ENCODE data around the gene PDLIM1. TPM values are rescaled to one million over a fixed set of nuclear protein-coding genes. Genes with fewer than 3 reads are reported as not detected.
A peak's percentile ranks its signal among the peaks of the same experiment; 100 is the strongest.

PDLIM1 gene
- total and polyA plus RNA-seq, 9 of the 15 experiments (the other 6 are each of a cell fraction or from before 2014, with no cell fraction given) = 19.8 to 164 (median 39.1) TPM

DNA sequence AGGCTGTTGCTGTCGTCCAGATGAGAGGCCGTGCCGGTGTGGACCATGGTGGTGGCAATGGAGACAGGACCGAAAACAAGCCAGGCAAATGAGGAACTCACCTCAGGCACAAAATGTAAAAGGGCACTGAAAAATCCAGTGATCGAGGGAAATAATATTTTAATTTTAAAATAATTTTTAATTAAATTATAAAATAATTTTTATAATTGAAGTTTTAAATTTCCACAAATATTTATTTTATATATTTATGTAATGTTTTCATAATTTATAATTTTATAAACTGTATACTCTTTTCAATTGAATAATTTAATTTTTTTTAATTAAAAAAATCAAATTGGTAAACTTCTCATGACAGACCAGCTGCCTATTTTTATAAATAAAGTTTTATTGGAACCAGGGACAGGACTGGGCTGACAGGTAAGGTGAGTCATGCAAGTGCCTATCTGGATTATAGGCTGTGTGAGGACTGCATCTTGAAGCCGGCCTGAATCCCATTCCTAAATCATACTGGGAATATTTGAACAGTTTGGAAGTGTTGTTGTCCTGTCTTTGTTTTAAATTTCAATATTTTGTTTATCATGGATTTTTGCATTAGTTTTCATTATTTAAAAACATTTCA, 81.2 kb downstream of the PDLIM1 start:
- Histone ChIP-seq H3K4me3 (no peak overlapping the region), H3K79me2 (ENCODE audit: control insufficient read depth, insufficient read depth, low read length) (no peaks in the 10 kb centered on the region), H3K27ac (ENCODE audit: extremely low read depth, low read depth, low read length) (no peak overlapping the region), H3K27me3 (ENCODE audit: control insufficient read depth in 2 of 2, insufficient read depth in 2 of 2, low read length in 2 of 2) (no peaks in the 10 kb centered on the region; a peak in 1 of 5 replicates), H3K9ac (ENCODE audit: insufficient read depth in 1 of 2, low read depth in 2 of 2, low read length in 2 of 2) (no peak overlapping the region), H3K4me2 (ENCODE audit: insufficient read depth, low read length) (no peak overlapping the region), H3K4me1 (replicated peaks in 1 of 2; ENCODE audit: control insufficient read depth in 2 of 2, insufficient read depth in 2 of 2, low read length in 2 of 2) (no peaks in the 10 kb centered on the region; a peak in 1 of 5 replicates), H2AFZ (ENCODE audit: low read depth, low read length) (no peak overlapping the region), H3K9me3 (replicated peaks; ENCODE audit: control insufficient read depth, insufficient read depth, low read depth, low read length) (no peaks in the 10 kb centered on the region), H4K20me1 (replicated peaks; ENCODE audit: control insufficient read depth, insufficient read depth, low read length) (no peaks in the 10 kb centered on the region), H3K9me1 (ENCODE audit: control insufficient read depth, insufficient read depth, low read length) (no peaks in the 10 kb centered on the region), H3K36me3 (ENCODE audit: control insufficient read depth, insufficient read depth, low read length) (no peaks in the 10 kb centered on the region)
- intact Hi-C loops (cut with micrococcal nuclease) (no loop called here), in situ Hi-C loops (cut with MboI) (no loop called here)
- 38% methylated on average over 6 of the region's 6 CpGs for WGBS (ENCODE audit: insufficient coverage, low coverage, missing lambda C conversion rate)
- FAIRE-seq (no peak), DNase-seq (ENCODE audit: extremely low read depth in 1 of 4, low spot score in 3 of 4) (no peak), ATAC-seq (no peak)
- no TSS peak for BruUV-seq (replicated peaks)
- ChIA-PET CTCF (ENCODE audit: low intra/inter-chr PET ratio) (interaction anchor here (1.3 kb wide), 1 partner anchor 33 kb away, joined by 5 read pairs; no protein-coding TSS in a partner anchor), POLR2A (interaction anchor here (0.7 kb wide), 1 partner anchor 18 kb away, joined by 3 read pairs; no protein-coding TSS in a partner anchor)
- no peak for TF ChIP-seq RBBP5 (IDR thresholded peaks at IDR 0.05; ENCODE audit: borderline replicate concordance, insufficient read depth, low read length, poor library complexity, severe bottlenecking)
- TF ChIP-seq, protein P1, sequence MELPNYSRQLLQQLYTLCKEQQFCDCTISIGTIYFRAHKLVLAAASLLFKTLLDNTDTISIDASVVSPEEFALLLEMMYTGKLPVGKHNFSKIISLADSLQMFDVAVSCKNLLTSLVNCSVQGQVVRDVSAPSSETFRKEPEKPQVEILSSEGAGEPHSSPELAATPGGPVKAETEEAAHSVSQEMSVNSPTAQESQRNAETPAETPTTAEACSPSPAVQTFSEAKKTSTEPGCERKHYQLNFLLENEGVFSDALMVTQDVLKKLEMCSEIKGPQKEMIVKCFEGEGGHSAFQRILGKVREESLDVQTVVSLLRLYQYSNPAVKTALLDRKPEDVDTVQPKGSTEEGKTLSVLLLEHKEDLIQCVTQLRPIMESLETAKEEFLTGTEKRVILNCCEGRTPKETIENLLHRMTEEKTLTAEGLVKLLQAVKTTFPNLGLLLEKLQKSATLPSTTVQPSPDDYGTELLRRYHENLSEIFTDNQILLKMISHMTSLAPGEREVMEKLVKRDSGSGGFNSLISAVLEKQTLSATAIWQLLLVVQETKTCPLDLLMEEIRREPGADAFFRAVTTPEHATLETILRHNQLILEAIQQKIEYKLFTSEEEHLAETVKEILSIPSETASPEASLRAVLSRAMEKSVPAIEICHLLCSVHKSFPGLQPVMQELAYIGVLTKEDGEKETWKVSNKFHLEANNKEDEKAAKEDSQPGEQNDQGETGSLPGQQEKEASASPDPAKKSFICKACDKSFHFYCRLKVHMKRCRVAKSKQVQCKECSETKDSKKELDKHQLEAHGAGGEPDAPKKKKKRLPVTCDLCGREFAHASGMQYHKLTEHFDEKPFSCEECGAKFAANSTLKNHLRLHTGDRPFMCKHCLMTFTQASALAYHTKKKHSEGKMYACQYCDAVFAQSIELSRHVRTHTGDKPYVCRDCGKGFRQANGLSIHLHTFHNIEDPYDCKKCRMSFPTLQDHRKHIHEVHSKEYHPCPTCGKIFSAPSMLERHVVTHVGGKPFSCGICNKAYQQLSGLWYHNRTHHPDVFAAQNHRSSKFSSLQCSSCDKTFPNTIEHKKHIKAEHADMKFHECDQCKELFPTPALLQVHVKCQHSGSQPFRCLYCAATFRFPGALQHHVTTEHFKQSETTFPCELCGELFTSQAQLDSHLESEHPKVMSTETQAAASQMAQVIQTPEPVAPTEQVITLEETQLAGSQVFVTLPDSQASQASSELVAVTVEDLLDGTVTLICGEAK (IDR thresholded peaks at IDR 0.05) = peak; percentile 87
- TF ChIP-seq, protein P1 (CRISPR knock-in tag; IDR thresholded peaks at IDR 0.05) = peak; percentile 63

Data from K562 (cell line).